HG03378 (cell line): ENCODE measurements around the gene EEF2K.
"Not testable (repeated sequence)": the region's sequence is repeated elsewhere in the genome, so short reads cannot be mapped to it uniquely, and the experiment has no call there.

Source experiments
- ATAC-seq: cut with Tn5 transposase; IDR thresholded peaks from one replicate; pipeline ENCODE4 v1.9.1; 2021; ENCODE audit warnings: mild to moderate bottlenecking, moderate library complexity; ENCODE audit not compliant: unreplicated experiment

The EEF2K gene

GRCh38 chr16:22189473-22190080 lies 16.5 kb upstream of the EEF2K start:
- no peak for ATAC-seq

- ATAC-seq = peak; percentile 50
Measured at GRCh38 chr16:22190081-22190775, 15.8 kb upstream of the EEF2K start.

DNA sequence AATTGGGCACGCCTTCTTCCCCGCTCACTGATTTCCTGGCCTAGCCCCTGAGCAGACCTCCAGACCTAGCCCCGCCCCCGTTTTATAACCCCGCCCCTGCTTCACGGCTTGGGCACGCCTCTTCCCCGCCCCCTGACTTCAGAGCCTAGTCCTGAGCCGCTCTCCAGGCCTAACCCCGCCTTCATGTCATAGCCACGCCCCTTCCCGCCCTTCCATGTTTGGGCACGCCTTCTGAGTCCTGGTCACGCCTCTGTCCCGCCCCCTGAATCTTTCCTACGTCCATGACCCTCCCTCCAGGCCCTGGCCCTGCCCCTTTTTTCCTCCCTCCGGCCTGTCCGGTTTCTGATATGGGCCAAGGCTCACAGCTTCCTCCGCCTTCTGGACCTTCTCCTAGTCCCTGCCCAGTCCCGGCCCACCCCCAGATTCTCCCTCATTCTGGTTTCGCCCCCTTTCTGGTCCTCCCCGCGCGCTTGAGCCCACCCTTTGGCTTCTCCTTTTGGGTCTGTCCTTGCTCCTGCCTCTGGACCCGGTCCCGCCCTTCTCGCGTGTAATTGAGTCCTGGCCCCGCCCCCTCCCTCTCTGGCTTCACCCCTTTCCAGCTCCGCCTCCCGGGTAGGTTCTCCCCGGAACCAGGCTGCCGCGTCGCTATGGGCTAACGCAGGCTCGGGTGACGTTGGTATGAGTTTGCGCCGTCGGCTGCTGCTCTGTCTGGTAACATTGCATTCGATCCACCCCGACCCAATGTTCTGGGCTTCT lies 15.1 kb upstream of the EEF2K start:
- ATAC-seq = peak; percentile 31

DNA sequence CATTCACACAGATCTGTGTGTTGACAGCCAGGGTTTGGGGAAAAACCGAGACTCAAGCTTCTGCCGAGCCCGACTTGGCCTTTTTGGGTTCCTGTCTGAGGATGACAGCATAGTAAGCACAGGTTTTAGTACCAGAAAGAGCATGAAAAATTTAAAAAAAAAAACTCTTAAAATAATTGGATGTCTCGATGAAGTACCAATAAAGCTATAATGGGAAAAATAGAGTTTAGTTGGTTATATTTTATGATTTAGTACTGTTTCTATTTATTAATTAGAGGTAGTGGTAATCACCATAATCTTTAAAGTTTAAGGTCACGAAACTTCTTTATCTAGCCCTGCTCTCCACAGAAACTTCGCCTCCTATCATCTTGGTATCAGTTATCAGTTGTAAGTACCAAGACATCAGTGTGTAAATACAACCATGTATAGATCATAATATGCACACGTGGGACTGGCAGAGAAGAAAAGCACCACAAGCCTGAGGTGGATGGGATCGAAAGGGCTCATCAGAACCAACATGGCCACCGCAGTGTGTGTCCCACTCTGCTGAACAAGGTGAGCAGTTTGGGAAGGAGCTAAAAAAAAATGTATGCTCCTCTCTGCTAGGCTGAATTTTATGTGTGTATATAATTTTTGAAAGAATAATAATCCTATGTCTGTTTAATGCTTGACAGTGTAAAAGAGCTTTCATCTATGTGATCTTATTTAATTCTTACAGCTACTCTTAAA lies 14.4 kb upstream of the EEF2K start:
- no peak for ATAC-seq

- ATAC-seq = peak; percentile 29
Measured at GRCh38 chr16:22192261-22193062, 13.6 kb upstream of the EEF2K start.

GRCh38 chr16:22193063-22193411 lies 13.0 kb upstream of the EEF2K start:
- ATAC-seq = no peak

- ATAC-seq = no peak
Measured at GRCh38 chr16:22194707-22195444, 11.2 kb upstream of the EEF2K start.

GRCh38 chr16:22195445-22195694 lies 10.7 kb upstream of the EEF2K start:
- ATAC-seq = no peak

DNA sequence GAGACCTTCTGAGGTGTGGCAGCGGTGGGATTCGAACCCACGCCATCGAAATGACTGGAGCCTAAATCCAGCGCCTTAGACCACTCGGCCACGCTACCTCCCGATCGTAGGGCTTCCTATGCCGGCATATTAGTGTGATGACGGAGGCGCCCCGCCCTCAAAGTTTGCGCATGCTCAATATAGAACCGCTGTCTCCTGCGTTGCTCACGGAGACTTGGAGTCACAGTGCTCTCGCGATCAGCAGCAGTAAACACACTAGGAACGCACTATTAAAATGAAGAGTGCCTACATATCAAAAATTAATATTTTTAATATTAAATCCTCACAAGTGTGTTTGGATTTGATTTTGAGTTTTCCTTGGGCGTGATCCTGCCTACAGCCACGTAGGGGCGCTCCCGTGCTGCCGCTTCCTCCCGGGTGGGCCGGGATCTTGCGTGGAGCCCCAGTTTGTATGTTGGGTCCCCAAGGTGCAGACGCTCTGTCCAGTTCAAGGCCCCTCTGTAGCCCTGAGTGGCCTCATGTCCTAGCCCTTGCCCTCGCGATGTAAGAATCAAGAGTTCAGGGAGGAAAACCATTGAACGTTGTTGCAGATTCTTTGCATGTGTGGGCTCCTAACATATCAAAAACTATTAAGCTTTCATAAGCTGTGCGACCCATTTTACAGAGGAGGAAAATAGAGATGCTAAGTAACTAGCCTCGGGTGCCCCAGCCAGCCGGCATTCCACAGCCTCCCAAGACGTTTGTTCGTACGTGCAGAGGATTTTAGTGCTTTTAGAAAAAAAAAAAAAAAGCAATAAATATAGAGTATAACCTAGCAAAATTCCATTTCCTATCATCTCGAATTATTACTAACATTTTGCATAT lies 10.2 kb upstream of the EEF2K start:
- ATAC-seq = peak; percentile 38

- not testable (repeated sequence) for ATAC-seq
Measured at GRCh38 chr16:22196559-22197168, 9.4 kb upstream of the EEF2K start.

- ATAC-seq = no peak
Measured at GRCh38 chr16:22198547-22199293, 7.4 kb upstream of the EEF2K start.

- ATAC-seq = no peak
Measured at GRCh38 chr16:22202261-22202637, 3.8 kb upstream of the EEF2K start.

DNA sequence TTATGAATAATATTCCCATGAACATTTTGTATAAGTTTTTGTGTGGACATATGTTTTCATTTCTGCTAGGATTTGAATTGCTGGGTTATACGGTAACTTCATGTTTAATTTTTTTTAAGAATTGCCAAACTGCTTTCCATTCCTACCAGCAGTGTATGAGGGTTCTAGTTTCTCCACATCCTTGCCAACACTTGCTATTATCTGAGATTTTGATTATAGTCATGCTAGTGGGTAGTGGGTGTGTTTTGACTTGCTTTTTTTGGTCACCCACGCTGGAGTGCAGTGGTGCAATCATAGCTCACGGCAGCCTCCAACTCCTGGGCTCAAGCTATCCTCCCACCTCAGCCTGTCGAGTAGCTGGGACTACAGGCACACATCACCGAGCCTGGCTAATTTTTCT lies 3.0 kb upstream of the EEF2K start:
- no peak for ATAC-seq

DNA sequence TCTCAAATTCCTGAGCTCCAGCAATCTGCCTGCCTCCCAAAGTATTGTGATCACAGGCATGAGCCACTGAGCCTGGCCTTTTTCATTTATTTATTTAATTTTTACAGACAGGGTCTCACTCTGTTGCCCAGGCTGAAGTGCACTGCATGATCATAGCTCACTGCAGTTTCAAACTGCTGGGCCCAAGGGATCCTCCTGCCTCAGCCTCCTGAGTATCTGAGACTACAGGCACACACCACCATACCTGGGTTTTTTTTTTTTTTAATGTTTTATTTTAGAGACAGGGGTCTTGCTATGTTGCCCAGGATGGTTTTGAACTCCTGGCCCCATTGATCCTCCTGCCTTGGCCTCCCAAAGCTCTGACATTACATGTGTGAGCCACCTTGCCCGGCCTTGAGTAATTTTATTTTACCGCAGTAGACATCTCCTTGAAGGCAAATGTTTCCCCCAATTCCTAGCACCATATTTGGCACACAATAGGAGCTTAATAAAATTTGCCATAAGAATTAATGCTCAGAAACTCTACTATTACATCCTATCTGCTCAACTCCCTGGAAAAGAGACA lies 1.9 kb upstream of the EEF2K start:
- no peak for ATAC-seq

DNA sequence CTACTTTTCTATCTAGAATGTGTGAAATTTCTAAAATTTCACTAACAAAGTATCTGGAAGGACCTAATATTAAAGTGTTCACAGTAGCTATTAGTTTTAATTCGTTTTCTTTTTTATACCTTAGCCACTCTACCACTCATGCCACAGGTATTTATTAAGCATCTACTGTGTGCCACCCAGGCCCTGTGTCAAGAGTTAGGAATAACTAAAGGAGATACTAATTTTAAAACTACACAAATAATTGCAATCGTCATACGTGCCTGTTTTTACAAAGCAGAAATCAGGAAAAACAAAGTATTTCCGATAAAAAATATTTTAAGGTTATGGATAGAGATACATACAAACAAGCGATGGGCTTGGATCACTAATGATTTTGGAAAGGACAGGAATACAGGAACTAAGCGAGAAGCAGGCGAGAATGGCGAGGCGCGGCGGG lies 483 bp upstream of the EEF2K start:
- ATAC-seq = no peak

DNA sequence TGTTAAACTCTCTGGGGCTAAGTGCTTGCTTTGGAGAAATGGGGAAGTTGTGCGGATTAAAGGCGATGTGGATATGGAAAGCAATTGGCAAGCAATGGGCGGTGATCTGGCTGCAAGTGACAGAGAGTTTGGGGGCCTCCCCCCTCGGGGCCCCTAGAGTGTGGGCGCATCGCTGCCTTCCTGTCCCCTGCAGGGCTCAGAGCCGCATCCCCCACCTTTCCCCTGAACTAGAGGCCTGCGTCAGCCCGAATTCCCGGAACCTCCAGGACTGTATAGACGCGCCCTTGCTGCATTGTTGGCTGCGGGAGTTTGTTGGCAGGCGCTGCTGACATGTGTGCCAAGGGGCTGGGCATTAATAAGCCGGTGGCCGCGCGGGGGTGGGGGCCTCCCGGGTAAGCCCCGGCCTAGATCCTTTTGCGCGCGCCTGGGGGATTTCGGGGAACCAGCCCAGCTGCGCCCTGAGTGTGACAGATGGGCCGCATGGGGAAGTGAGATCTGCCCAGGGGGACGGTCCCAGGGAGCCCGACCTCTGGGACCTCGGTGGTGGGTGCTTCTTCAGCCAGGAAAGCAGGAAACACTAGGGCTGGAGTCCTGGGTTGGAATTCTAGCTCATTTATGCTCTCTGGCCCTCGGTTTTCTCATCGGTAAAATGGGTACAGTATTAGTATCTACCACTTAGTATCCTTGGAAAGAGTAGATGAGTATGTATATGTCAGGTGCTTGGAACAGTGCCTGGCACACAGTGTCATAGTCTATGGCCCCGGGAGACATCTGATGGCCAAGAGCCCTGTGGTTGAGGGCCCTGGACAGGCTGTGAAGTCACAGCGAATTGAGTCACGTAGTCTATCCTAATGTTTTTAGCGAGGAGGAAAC lies 1.0 kb downstream of the EEF2K start:
- peak; percentile 41 for ATAC-seq
